ENCODE results near the gene TSPOAP1. TPM values are rescaled to one million over a fixed set of nuclear protein-coding genes. Genes with fewer than 3 reads are reported as not detected.

TSPOAP1 gene
- total RNA-seq, 3 donors from 2014 or later, result 2.6 to 42.1 (median 26.9) TPM

GRCh38 chr17:58334256-58334655 is 5.7 kb upstream of the TSPOAP1 start:
- TF ChIP-seq CTCF (IDR thresholded peaks at IDR 0.05), result no peak
- TF ChIP-seq POLR2A (IDR thresholded peaks at IDR 0.05), result no peak
- no peak for TF ChIP-seq POLR2AphosphoS5 (IDR thresholded peaks at IDR 0.05)
- peak overlapping the region in 1 of 2 donors; percentile 81 for H3K27ac ChIP-seq
- H3K4me3 ChIP-seq, result no peak overlapping the region
- peaks cover 12 to 22% of the 10 kb centered on the region in 2 donors for H3K4me1 ChIP-seq
- no peak for DNase-seq (ENCODE audit: low spot score in 2 of 2)
- H3K27me3 ChIP-seq, result no peaks in the 10 kb centered on the region
- H3K36me3 ChIP-seq, result no peaks in the 10 kb centered on the region
- no peaks in the 10 kb centered on the region for H3K9me3 ChIP-seq
- intact Hi-C loops (cut with DNase I; ENCODE audit: low total_unique reads), result no loop called here

- Histone ChIP-seq H3K4me1 (peaks cover 12 to 22% of the 10 kb centered on the region in 2 donors), H3K27me3 (no peaks in the 10 kb centered on the region), H3K9me3 (no peaks in the 10 kb centered on the region), H3K4me3 (no peak overlapping the region), H3K27ac (no peak overlapping the region), H3K36me3 (no peaks in the 10 kb centered on the region)
- intact Hi-C loops (cut with DNase I; ENCODE audit: low total_unique reads), result no loop called here
- no peak for DNase-seq (ENCODE audit: low spot score in 2 of 2)
- TF ChIP-seq CTCF (IDR thresholded peaks at IDR 0.05), result no peak
- no peak for TF ChIP-seq POLR2AphosphoS5 (IDR thresholded peaks at IDR 0.05)
- TF ChIP-seq POLR2A (IDR thresholded peaks at IDR 0.05), result no peak
These were observed 5.2 kb upstream of the TSPOAP1 start for GRCh38 chr17:58333736-58334207.

GRCh38 chr17:58332778-58333735 is 4.5 kb upstream of the TSPOAP1 start:
- H3K4me3 ChIP-seq, result peak overlapping the region; percentile 41 to 50 (median 49)
- H3K36me3 ChIP-seq, result no peaks in the 10 kb centered on the region
- H3K27me3 ChIP-seq, result no peaks in the 10 kb centered on the region
- H3K4me1 ChIP-seq, result peaks cover 12 to 20% of the 10 kb centered on the region in 2 donors
- H3K27ac ChIP-seq, result peak overlapping the region in 1 of 2 donors; percentile 19
- TF ChIP-seq POLR2A (IDR thresholded peaks at IDR 0.05) (no peak), POLR2AphosphoS5 (IDR thresholded peaks at IDR 0.05) (no peak), CTCF (IDR thresholded peaks at IDR 0.05) (no peak)
- intact Hi-C loops (cut with DNase I; ENCODE audit: low total_unique reads), result no loop called here
- no peaks in the 10 kb centered on the region for H3K9me3 ChIP-seq
- DNase-seq (ENCODE audit: low spot score in 2 of 2), result no peak

GRCh38 chr17:58331815-58332777 is 3.5 kb upstream of the TSPOAP1 start:
- peaks cover 12 to 15% of the 10 kb centered on the region in 2 donors for H3K4me1 ChIP-seq
- peak overlapping the region; percentile 41 to 50 (median 49) for H3K4me3 ChIP-seq
- intact Hi-C loops (cut with DNase I; ENCODE audit: low total_unique reads), result no loop called here
- peak overlapping the region in 1 of 2 donors; percentile 30 for H3K27ac ChIP-seq
- DNase-seq (ENCODE audit: low spot score in 2 of 2), result no peak
- H3K9me3 ChIP-seq, result no peaks in the 10 kb centered on the region
- H3K27me3 ChIP-seq, result no peaks in the 10 kb centered on the region
- TF ChIP-seq POLR2A (IDR thresholded peaks at IDR 0.05), result no peak
- TF ChIP-seq CTCF (IDR thresholded peaks at IDR 0.05), result no peak
- TF ChIP-seq POLR2AphosphoS5 (IDR thresholded peaks at IDR 0.05), result peak in 2 of 3 donors; percentile 39 to 60
- H3K36me3 ChIP-seq, result no peaks in the 10 kb centered on the region
